MM.1S (cell line): ENCODE measurements around the gene DPP6.

Experiments
- DNase-seq: peaks from one replicate; pipeline ENCODE4 v3.0.0-alpha.2; 2015
- H2AFZ ChIP-seq: fragments of 300-600 bp; sonication (generic); 2 replicates; pipeline ENCODE4 v1.6.0; 2016; ENCODE audit warnings: antibody characterized with exemption, low read length
- H3F3A ChIP-seq: fragments of 300-600 bp; sonication (generic); 2 replicates; pipeline ENCODE4 v1.6.1; 2016; ENCODE audit warnings: mild to moderate bottlenecking, antibody characterized with exemption, low read length, moderate library complexity, mixed read lengths; ENCODE audit not compliant: insufficient read depth
- H3K27ac ChIP-seq: fragments of 300-600 bp; sonication (generic); 2 replicates; pipeline ENCODE4 v1.5.1; 2016; ENCODE audit warnings: mild to moderate bottlenecking, low read length
- H3K27me3 ChIP-seq: fragments of 300-600 bp; sonication (generic); replicated peaks from 2 replicates; pipeline ENCODE4 v1.6.0; 2016; ENCODE audit warnings: low read length; ENCODE audit not compliant: insufficient read depth
- H3K36me3 ChIP-seq: fragments of 300-600 bp; sonication (generic); replicated peaks from 2 replicates; pipeline ENCODE4 v1.6.1; 2016; ENCODE audit warnings: mild to moderate bottlenecking, low read length, mixed read lengths; ENCODE audit not compliant: insufficient read depth
- H3K4me1 ChIP-seq: fragments of 300-600 bp; sonication (generic); 2 replicates; pipeline ENCODE4 v1.6.1; 2016; ENCODE audit warnings: low read length, mixed read lengths
- H3K4me2 ChIP-seq: fragments of 300-600 bp; sonication (generic); 2 replicates; pipeline ENCODE4 v1.6.0; 2016; ENCODE audit warnings: low read depth, low read length
- H3K4me3 ChIP-seq: fragments of 300-600 bp; sonication (generic); 2 replicates; pipeline ENCODE4 v1.5.1; 2016; ENCODE audit warnings: low read length, mixed read lengths
- H3K79me2 ChIP-seq: fragments of 300-600 bp; sonication (generic); 2 replicates; pipeline ENCODE4 v1.6.1; 2016; ENCODE audit warnings: mixed run types, low read length, mixed read lengths
- H3K9ac ChIP-seq: fragments of 300-600 bp; sonication (generic); 2 replicates; pipeline ENCODE4 v1.6.1; 2016; ENCODE audit warnings: low read length, mixed read lengths
- H3K9me2 ChIP-seq: fragments of 300-600 bp; sonication (generic); replicated peaks from 2 replicates; pipeline ENCODE4 v1.6.1; 2016; ENCODE audit warnings: mild to moderate bottlenecking, low read length, mixed read lengths; ENCODE audit not compliant: insufficient read depth
- H3K9me3 ChIP-seq: fragments of 300-600 bp; sonication (generic); replicated peaks from 2 replicates; pipeline ENCODE4 v1.6.1; 2016; ENCODE audit warnings: mild to moderate bottlenecking, low read length, mixed read lengths; ENCODE audit not compliant: insufficient read depth
- H4K20me1 ChIP-seq: fragments of 300-600 bp; sonication (generic); 2 replicates; pipeline ENCODE4 v1.6.1; 2016; ENCODE audit warnings: mild to moderate bottlenecking, low read length, moderate library complexity, mixed read lengths; ENCODE audit not compliant: insufficient read depth
- EZH2 ChIP-seq: fragments of 300-600 bp; sonication (generic); optimal IDR thresholded peaks from 2 replicates; pipeline ENCODE3; 2017; ENCODE audit warnings: low read depth, mild to moderate bottlenecking, antibody characterized with exemption, low read length, mixed read lengths
- EZH2phosphoT487 ChIP-seq: fragments of 300-600 bp; sonication (generic); IDR thresholded peaks from 2 replicates; pipeline ENCODE4 v1.6.1; 2018; ENCODE audit warnings: antibody characterized with exemption, low read length
- TF ChIP-seq, protein P1 (sequence below): fragments of 300-600 bp; sonication (generic); IDR thresholded peaks from 2 replicates; pipeline ENCODE4 v1.5.1; 2016; ENCODE audit warnings: antibody characterized with exemption, low read length, mixed read lengths

Gene DPP6

DNA sequence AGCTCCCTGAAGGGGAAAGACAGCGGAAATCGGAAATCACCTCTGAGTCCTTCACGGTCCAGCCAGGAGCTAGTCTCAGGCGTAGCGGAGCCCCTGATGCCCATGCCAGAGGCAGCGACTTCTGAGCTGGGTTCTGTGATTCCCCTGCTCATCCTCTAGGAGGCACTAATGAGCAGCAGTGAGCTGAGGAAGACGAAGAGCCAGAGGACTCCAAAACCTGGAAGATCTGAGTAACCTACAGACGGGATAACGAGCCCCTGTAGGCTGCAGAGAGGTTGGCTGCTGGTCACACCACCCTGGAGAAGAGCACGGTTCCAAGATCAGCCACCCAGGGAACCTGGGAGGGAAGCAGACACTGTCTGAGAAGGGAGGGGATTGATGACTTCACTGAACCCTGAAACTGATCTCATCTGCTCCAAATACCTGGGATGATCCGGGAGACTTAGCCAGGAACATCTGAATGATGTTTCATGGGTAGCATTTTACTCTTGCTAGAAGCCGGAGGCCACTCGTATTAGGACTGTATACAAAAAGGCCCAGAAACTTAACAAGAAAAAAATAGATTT lies 646.6 kb downstream of the DPP6 start:
- no peak overlapping the region for H2AFZ ChIP-seq

DNA sequence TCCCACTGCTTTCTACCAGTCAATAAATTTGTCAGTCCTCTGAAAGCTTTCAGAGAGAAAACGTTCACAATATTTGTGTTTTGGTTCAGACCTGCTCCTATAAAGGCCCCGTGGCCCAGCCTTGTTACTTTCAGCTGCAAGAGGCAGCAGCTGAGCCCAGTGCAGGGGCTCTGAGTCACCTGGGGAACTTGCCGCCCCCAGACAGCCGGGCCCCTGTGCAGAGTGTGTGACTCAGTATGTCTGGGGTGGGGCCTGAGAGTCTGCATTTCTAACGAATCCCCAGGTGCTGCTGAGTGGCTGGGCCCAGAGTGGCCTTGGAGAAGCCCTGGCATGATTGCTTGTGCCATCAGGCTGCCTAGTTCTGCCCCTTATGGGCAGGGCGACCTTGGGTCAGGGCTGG lies 647.2 kb downstream of the DPP6 start:
- Histone ChIP-seq H3K27ac (no peak overlapping the region), H3K79me2 (no peaks in the 10 kb centered on the region), H3K9ac (no peak overlapping the region), H2AFZ (no peak overlapping the region), H3K4me2 (no peak overlapping the region), H3K9me3 (no peaks in the 10 kb centered on the region), H3K27me3 (no peaks in the 10 kb centered on the region), H4K20me1 (no peaks in the 10 kb centered on the region), H3K36me3 (no peaks in the 10 kb centered on the region), H3K9me2 (no peaks in the 10 kb centered on the region), H3K4me1 (no peaks in the 10 kb centered on the region), H3F3A (no peaks in the 10 kb centered on the region), H3K4me3 (no peak overlapping the region)
- no peak for DNase-seq
- no peak for TF ChIP-seq EZH2phosphoT487
- TF ChIP-seq, protein P1, sequence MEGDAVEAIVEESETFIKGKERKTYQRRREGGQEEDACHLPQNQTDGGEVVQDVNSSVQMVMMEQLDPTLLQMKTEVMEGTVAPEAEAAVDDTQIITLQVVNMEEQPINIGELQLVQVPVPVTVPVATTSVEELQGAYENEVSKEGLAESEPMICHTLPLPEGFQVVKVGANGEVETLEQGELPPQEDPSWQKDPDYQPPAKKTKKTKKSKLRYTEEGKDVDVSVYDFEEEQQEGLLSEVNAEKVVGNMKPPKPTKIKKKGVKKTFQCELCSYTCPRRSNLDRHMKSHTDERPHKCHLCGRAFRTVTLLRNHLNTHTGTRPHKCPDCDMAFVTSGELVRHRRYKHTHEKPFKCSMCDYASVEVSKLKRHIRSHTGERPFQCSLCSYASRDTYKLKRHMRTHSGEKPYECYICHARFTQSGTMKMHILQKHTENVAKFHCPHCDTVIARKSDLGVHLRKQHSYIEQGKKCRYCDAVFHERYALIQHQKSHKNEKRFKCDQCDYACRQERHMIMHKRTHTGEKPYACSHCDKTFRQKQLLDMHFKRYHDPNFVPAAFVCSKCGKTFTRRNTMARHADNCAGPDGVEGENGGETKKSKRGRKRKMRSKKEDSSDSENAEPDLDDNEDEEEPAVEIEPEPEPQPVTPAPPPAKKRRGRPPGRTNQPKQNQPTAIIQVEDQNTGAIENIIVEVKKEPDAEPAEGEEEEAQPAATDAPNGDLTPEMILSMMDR: no peak
- TF ChIP-seq EZH2: no peak

More for the DNA sequence above, 646.6 kb downstream of the DPP6 start:
- no peak for TF ChIP-seq EZH2
- TF ChIP-seq, protein P1: peak; percentile 35
- no peaks in the 10 kb centered on the region for H3K79me2 ChIP-seq
- H4K20me1 ChIP-seq: no peaks in the 10 kb centered on the region
- no peaks in the 10 kb centered on the region for H3K4me1 ChIP-seq
- no peak overlapping the region for H3K4me2 ChIP-seq
- no peak overlapping the region for H3K4me3 ChIP-seq
- H3F3A ChIP-seq: no peaks in the 10 kb centered on the region
- no peaks in the 10 kb centered on the region for H3K36me3 ChIP-seq
- H3K9me2 ChIP-seq: no peaks in the 10 kb centered on the region
- no peak overlapping the region for H3K27ac ChIP-seq
- H3K9me3 ChIP-seq: no peaks in the 10 kb centered on the region
- no peaks in the 10 kb centered on the region for H3K27me3 ChIP-seq
- no peak overlapping the region for H3K9ac ChIP-seq
- no peak for DNase-seq

DNA sequence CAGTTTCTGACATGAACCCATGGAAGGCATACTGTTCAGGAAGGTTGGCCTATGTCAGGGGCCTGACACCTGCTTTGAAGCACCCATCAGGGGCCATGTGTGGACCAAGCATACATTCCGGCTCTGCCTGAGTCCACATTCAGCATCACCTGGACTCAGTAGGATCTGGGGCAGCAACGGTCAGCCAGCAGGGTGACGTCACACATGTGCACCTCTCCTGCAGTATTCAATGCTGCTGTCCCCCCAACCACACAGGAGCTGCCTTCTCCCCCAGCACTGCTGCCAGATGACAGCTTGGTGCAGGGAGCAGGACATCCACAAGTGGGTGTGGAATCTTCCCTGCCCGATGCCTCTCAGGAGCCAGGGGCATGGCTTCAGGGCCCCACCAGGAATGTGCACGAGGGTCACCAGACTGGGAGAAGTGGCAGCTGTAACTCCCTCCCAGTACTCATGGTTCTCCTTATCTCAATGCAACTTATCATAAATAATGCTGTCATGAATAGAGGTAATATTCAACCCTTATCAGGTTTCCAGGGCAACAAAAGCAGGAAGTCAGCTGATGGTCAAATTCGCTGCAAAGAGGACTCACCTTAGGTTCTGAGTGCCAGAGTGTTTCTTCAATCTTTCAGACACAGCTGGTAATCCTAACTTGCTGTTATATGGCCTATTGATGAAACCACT lies 657.8 kb downstream of the DPP6 start:
- no peak overlapping the region for H3K27ac ChIP-seq
- no peak overlapping the region for H3K4me3 ChIP-seq
- DNase-seq: no peak
- no peaks in the 10 kb centered on the region for H3K36me3 ChIP-seq
- H3K9ac ChIP-seq: no peak overlapping the region
- no peaks in the 10 kb centered on the region for H3K27me3 ChIP-seq
- no peaks in the 10 kb centered on the region for H3K9me3 ChIP-seq
- H4K20me1 ChIP-seq: no peaks in the 10 kb centered on the region
- H3K9me2 ChIP-seq: no peaks in the 10 kb centered on the region
- TF ChIP-seq, protein P1: no peak
- TF ChIP-seq EZH2 (no peak), EZH2phosphoT487 (no peak)
- H2AFZ ChIP-seq: no peak overlapping the region
- no peaks in the 10 kb centered on the region for H3F3A ChIP-seq
- H3K4me1 ChIP-seq: no peaks in the 10 kb centered on the region
- H3K79me2 ChIP-seq: no peaks in the 10 kb centered on the region
- no peak overlapping the region for H3K4me2 ChIP-seq
